Activated CD8-positive, alpha-beta memory T cell treated with anti-CD3 and anti-CD28 coated beads, Interleukin-2, amount 10 ng/mL, durations not matched to agents 7 days and 5 days (primary cell): Measurements from ENCODE around the gene RDH5. TPM values are rescaled to one million over a fixed set of nuclear protein-coding genes. Genes with fewer than 3 reads are reported as not detected.

Source experiments
- ATAC-seq: fragments of 150-1000 bp; cut with Tn5 transposase; one replicate; pipeline ENCODE4 v1.10.0; 2021; ENCODE audit warnings: moderate library complexity
- CTCF ChIA-PET: fragments of 350-600 bp; sonication (Branson Sonifier 250); formaldehyde crosslinking; loops from one replicate; lab custom pipeline; 2021; ENCODE audit warnings: antibody characterized with exemption; lab: Charles Lee
- DNase-seq: peaks from one replicate; pipeline ENCODE4 v3.0.0-alpha.2; 2020
- H3K27ac Mint-ChIP-seq: one replicate; pipeline ENCODE4 v1.8.0; 2021; ENCODE audit warnings: mild to moderate bottlenecking, mixed read lengths
- H3K27me3 Mint-ChIP-seq: one replicate; pipeline ENCODE4 v1.8.0; 2021; ENCODE audit warnings: mixed read lengths
- H3K36me3 Mint-ChIP-seq: one replicate; pipeline ENCODE4 v1.8.0; 2021; ENCODE audit warnings: mild to moderate bottlenecking, mixed read lengths
- H3K4me1 Mint-ChIP-seq: one replicate; pipeline ENCODE4 v1.8.0; 2021; ENCODE audit warnings: mixed read lengths
- H3K4me3 Mint-ChIP-seq: one replicate; pipeline ENCODE4 v1.8.0; 2021; ENCODE audit warnings: mild to moderate bottlenecking, moderate library complexity, mixed read lengths
- H3K9me3 Mint-ChIP-seq: one replicate; pipeline ENCODE4 v1.8.0; 2022; ENCODE audit warnings: low read depth, mixed read lengths
- total RNA-seq, 2 experiments: library from RNA; stranded (reverse); gene quantifications; one replicate each; pipeline ENCODE4 v1.2.3, GENCODE V29; 2021

RDH5 gene
- total RNA-seq, 2 experiments from 2014 or later: 11.1 to 14.4 TPM

GRCh38 chr12:55720894-55721444 lies 776 bp downstream of the RDH5 start:
- no peak overlapping the region for H3K4me3 Mint-ChIP-seq
- no peaks in the 10 kb centered on the region for H3K9me3 Mint-ChIP-seq
- no peaks in the 10 kb centered on the region for H3K27me3 Mint-ChIP-seq
- ATAC-seq (peak; percentile 10), DNase-seq (peak; percentile 65)
- H3K4me1 Mint-ChIP-seq: peaks cover 66% of the 10 kb centered on the region
- CTCF ChIA-PET: interaction anchor here (1.0 to 11.3 kb wide), 5 partner anchors 9 to 205 kb away, joined by 3 to 233 read pairs (median 4); partner anchors contain the start of gene CD63
- peaks cover 16% of the 10 kb centered on the region for H3K36me3 Mint-ChIP-seq
- H3K27ac Mint-ChIP-seq: peak overlapping the region; percentile 49

GRCh38 chr12:55721601-55722213 lies 1.5 kb downstream of the RDH5 start:
- H3K36me3 Mint-ChIP-seq: peaks cover 21% of the 10 kb centered on the region
- H3K4me1 Mint-ChIP-seq: peaks cover 69% of the 10 kb centered on the region
- ATAC-seq: no peak
- DNase-seq: no peak
- no peak overlapping the region for H3K27ac Mint-ChIP-seq
- H3K4me3 Mint-ChIP-seq: no peak overlapping the region
- CTCF ChIA-PET: interaction anchor here (1.0 to 11.3 kb wide), 4 partner anchors 8 to 65 kb away, joined by 3 to 233 read pairs (median 12); partner anchors contain the start of gene CD63
- H3K27me3 Mint-ChIP-seq: no peaks in the 10 kb centered on the region
- H3K9me3 Mint-ChIP-seq: no peaks in the 10 kb centered on the region

GRCh38 chr12:55722948-55723347 lies 2.8 kb downstream of the RDH5 start:
- H3K4me1 Mint-ChIP-seq: peaks cover 70% of the 10 kb centered on the region
- CTCF ChIA-PET: interaction anchor here (1.4 to 11.3 kb wide), 4 partner anchors 14 to 76 kb away, joined by 3 to 233 read pairs (median 4); no protein-coding TSS in a partner anchor
- H3K9me3 Mint-ChIP-seq: no peaks in the 10 kb centered on the region
- no peaks in the 10 kb centered on the region for H3K27me3 Mint-ChIP-seq
- no peak overlapping the region for H3K4me3 Mint-ChIP-seq
- DNase-seq (no peak), ATAC-seq (no peak)
- no peak overlapping the region for H3K27ac Mint-ChIP-seq
- H3K36me3 Mint-ChIP-seq: peaks cover 22% of the 10 kb centered on the region

GRCh38 chr12:55723516-55724225 lies 3.5 kb downstream of the RDH5 start:
- H3K27me3 Mint-ChIP-seq: no peaks in the 10 kb centered on the region
- ATAC-seq (no peak), DNase-seq (no peak)
- peak overlapping the region; percentile 18 for H3K27ac Mint-ChIP-seq
- CTCF ChIA-PET: interaction anchor here (1.4 to 11.3 kb wide), 4 partner anchors 13 to 77 kb away, joined by 3 to 233 read pairs (median 4); no protein-coding TSS in a partner anchor
- no peak overlapping the region for H3K4me3 Mint-ChIP-seq
- peaks cover 17% of the 10 kb centered on the region for H3K36me3 Mint-ChIP-seq
- peaks cover 63% of the 10 kb centered on the region for H3K4me1 Mint-ChIP-seq
- no peaks in the 10 kb centered on the region for H3K9me3 Mint-ChIP-seq

- peak overlapping the region; percentile 12 for H3K27ac Mint-ChIP-seq
- ATAC-seq (peak; percentile 35), DNase-seq (peak; percentile 85)
- peaks cover 57% of the 10 kb centered on the region for H3K4me1 Mint-ChIP-seq
- peaks cover 17% of the 10 kb centered on the region for H3K36me3 Mint-ChIP-seq
- H3K9me3 Mint-ChIP-seq: no peaks in the 10 kb centered on the region
- H3K4me3 Mint-ChIP-seq: no peak overlapping the region
- no peaks in the 10 kb centered on the region for H3K27me3 Mint-ChIP-seq
- CTCF ChIA-PET: interaction anchor here (1.0 to 11.3 kb wide), 6 partner anchors 8 to 297 kb away, joined by 3 to 233 read pairs (median 4); partner anchors contain the start of gene BLOC1S1
These were observed 4.2 kb downstream of the RDH5 start for GRCh38 chr12:55724226-55724939.

- Mint-ChIP-seq H3K4me1 (peaks cover 57% of the 10 kb centered on the region), H3K4me3 (no peak overlapping the region), H3K27ac (peak overlapping the region; percentile 12), H3K27me3 (no peaks in the 10 kb centered on the region), H3K9me3 (no peaks in the 10 kb centered on the region), H3K36me3 (peaks cover 17% of the 10 kb centered on the region)
- no peak for DNase-seq
- ATAC-seq: no peak
- CTCF ChIA-PET: interaction anchor here (1.0 to 11.3 kb wide), 6 partner anchors 9 to 297 kb away, joined by 3 to 233 read pairs (median 4); partner anchors contain the start of genes BLOC1S1 and SARNP
These were observed 4.7 kb downstream of the RDH5 start for GRCh38 chr12:55724940-55725309.

- no peak for ATAC-seq
- H3K9me3 Mint-ChIP-seq: no peaks in the 10 kb centered on the region
- H3K4me3 Mint-ChIP-seq: no peak overlapping the region
- no peak for DNase-seq
- peak overlapping the region; percentile 4 for H3K27ac Mint-ChIP-seq
- H3K4me1 Mint-ChIP-seq: peaks cover 57% of the 10 kb centered on the region
- H3K27me3 Mint-ChIP-seq: no peaks in the 10 kb centered on the region
- H3K36me3 Mint-ChIP-seq: peaks cover 17% of the 10 kb centered on the region
- CTCF ChIA-PET: interaction anchor here (1.2 to 11.3 kb wide), 3 partner anchors 9 to 91 kb away, joined by 4 to 233 read pairs (median 9); partner anchors contain the start of genes BLOC1S1 and SARNP
These were observed 5.4 kb downstream of the RDH5 start for GRCh38 chr12:55725556-55725955.

- no peak for DNase-seq
- Mint-ChIP-seq H3K9me3 (no peaks in the 10 kb centered on the region), H3K36me3 (peaks cover 16% of the 10 kb centered on the region), H3K27ac (peak overlapping the region; percentile 76), H3K4me1 (peaks cover 52% of the 10 kb centered on the region), H3K27me3 (no peaks in the 10 kb centered on the region), H3K4me3 (peak overlapping the region; percentile 78)
- CTCF ChIA-PET: interaction anchor here (4.9 kb wide), 1 partner anchor 11 kb away, joined by 63 read pairs; no protein-coding TSS in a partner anchor
- ATAC-seq: no peak
These were observed 6.8 kb downstream of the RDH5 start for GRCh38 chr12:55726971-55727370.

- Mint-ChIP-seq H3K27me3 (no peaks in the 10 kb centered on the region), H3K4me3 (peak overlapping the region; percentile 78), H3K4me1 (peaks cover 57% of the 10 kb centered on the region), H3K36me3 (peaks cover 16% of the 10 kb centered on the region), H3K27ac (peak overlapping the region; percentile 76), H3K9me3 (no peaks in the 10 kb centered on the region)
- ATAC-seq: no peak
- CTCF ChIA-PET: interaction anchor here (4.9 kb wide), 1 partner anchor 10 kb away, joined by 63 read pairs; no protein-coding TSS in a partner anchor
- DNase-seq: no peak
These were observed 7.5 kb downstream of the RDH5 start for GRCh38 chr12:55727643-55728185.

GRCh38 chr12:55728186-55728938 lies 8.2 kb downstream of the RDH5 start:
- ATAC-seq (peak; percentile 5), DNase-seq (no peak)
- CTCF ChIA-PET: interaction anchor here (1.1 to 4.9 kb wide), 6 partner anchors 8 to 376 kb away, joined by 3 to 63 read pairs (median 14); partner anchors contain the start of genes BLOC1S1, PA2G4 and RDH5
- Mint-ChIP-seq H3K36me3 (peaks cover 16% of the 10 kb centered on the region), H3K27me3 (no peaks in the 10 kb centered on the region), H3K27ac (peak overlapping the region; percentile 76), H3K4me1 (peaks cover 57% of the 10 kb centered on the region), H3K9me3 (no peaks in the 10 kb centered on the region), H3K4me3 (peak overlapping the region; percentile 78)

GRCh38 chr12:55728939-55729818 lies 9.0 kb downstream of the RDH5 start, which contains the start of gene CD63:
CD63 (minus strand) TSS chr12:55729009; CDS start chr12:55728341, 668 bp downstream.
- DNase-seq: peak; percentile 87
- no peaks in the 10 kb centered on the region for H3K27me3 Mint-ChIP-seq
- CTCF ChIA-PET: interaction anchor here (0.6 to 4.9 kb wide), 15 partner anchors 9 to 493 kb away, joined by 3 to 63 read pairs (median 6); partner anchors contain the start of genes BLOC1S1, ESYT1, PA2G4 and PYM1
- H3K9me3 Mint-ChIP-seq: no peaks in the 10 kb centered on the region
- peak; percentile 69 for ATAC-seq
- peaks cover 57% of the 10 kb centered on the region for H3K4me1 Mint-ChIP-seq
- peak within 1 kb of the TSS; percentile 78 for H3K4me3 Mint-ChIP-seq
- H3K36me3 Mint-ChIP-seq: peaks cover 16% of the 10 kb centered on the region
- H3K27ac Mint-ChIP-seq: peak within 1 kb of the TSS; percentile 92
